ENCODE results near the gene IRGQ. TPM values are rescaled to one million over a fixed set of nuclear protein-coding genes. Genes with fewer than 3 reads are reported as not detected.

The IRGQ gene
- total RNA-seq, 2 experiments from 2014 or later, result 11.2 to 14.0 TPM

Other genes with a start within 250 kb of the IRGQ start
- gene CD177, start 242.4 kb downstream of the IRGQ start, total RNA-seq, result not detected
- not detected for gene TEX101, start 181.2 kb downstream of the IRGQ start, total RNA-seq
- gene LYPD3, start 130.5 kb downstream of the IRGQ start, total RNA-seq, result 1 to 10 TPM in 1 of 2 experiments, under 1 TPM in 1; 0.68 to 1.1 TPM
- 10 to 100 TPM; 14.9 to 15.5 TPM for gene PHLDB3, start 91.4 kb downstream of the IRGQ start, total RNA-seq
- gene ETHE1, start 68.9 kb downstream of the IRGQ start, total RNA-seq, result 10 to 100 TPM; 67.9 to 69.1 TPM
- gene ZNF575, start 62.9 kb downstream of the IRGQ start, total RNA-seq, result 1 to 10 TPM; 3.4 to 3.7 TPM
- gene XRCC1, start 20.6 kb downstream of the IRGQ start, total RNA-seq, result 10 to 100 TPM; 46.5 to 48.4 TPM
- 1 to 10 TPM; 7.4 to 8.9 TPM for gene PINLYP, start 20.3 kb downstream of the IRGQ start, total RNA-seq
- 10 to 100 TPM; 14.1 to 17.3 TPM for gene ZNF576, start 461 bp upstream of the IRGQ start, total RNA-seq
- under 1 TPM; 0.71 to 0.73 TPM for gene SRRM5, start 16.0 kb upstream of the IRGQ start, total RNA-seq
- 10 to 100 TPM; 29.9 to 31.5 TPM for gene ZNF428, start 23.5 kb upstream of the IRGQ start, total RNA-seq
- under 1 TPM; 0.10 to 0.40 TPM for gene CADM4, start 43.7 kb upstream of the IRGQ start, total RNA-seq
- 10 to 100 TPM; 10.1 to 11.6 TPM for gene PLAUR, start 74.0 kb upstream of the IRGQ start, total RNA-seq
- gene IRGC, start 119.9 kb upstream of the IRGQ start, total RNA-seq, result not detected
- 10 to 100 TPM; 60.0 to 65.1 TPM for gene SMG9, start 158.8 kb upstream of the IRGQ start, total RNA-seq
- 10 to 100 TPM; 28.8 to 31.9 TPM for gene KCNN4, start 184.8 kb upstream of the IRGQ start, total RNA-seq
- gene LYPD5, start 206.3 kb upstream of the IRGQ start, total RNA-seq, result 1 to 10 TPM in 1 of 2 experiments, under 1 TPM in 1; 0.70 to 1.1 TPM
- gene ZNF283, start 231.2 kb upstream of the IRGQ start, total RNA-seq, result 1 to 10 TPM; 4.9 to 6.9 TPM